IMR-90 (cell line): ENCODE results near the gene ZNF385C.

ENCODE experiments used
- BHLHE40 ChIP-seq: fragments of 150-350 bp; IDR thresholded peaks from 2 replicates; pipeline ENCODE4 v1.6.1; 2016; ENCODE audit warnings: mild to moderate bottlenecking, low read depth, low read length
- CEBPB ChIP-seq: IDR thresholded peaks from 2 replicates; pipeline ENCODE4 v1.6.1; 2012; ENCODE audit warnings: low read depth, low read length, improper control_type of control experiment
- CHD1 ChIP-seq: IDR thresholded peaks from 2 replicates; pipeline ENCODE4 v1.6.1; 2012; ENCODE audit warnings: low read depth, low read length, improper control_type of control experiment
- MAFK ChIP-seq: IDR thresholded peaks from 2 replicates; pipeline ENCODE4 v1.6.1; 2012; ENCODE audit warnings: low read depth, low read length, improper control_type of control experiment
- MXI1 ChIP-seq: IDR thresholded peaks from 2 replicates; pipeline ENCODE4 v1.6.1; 2012; ENCODE audit warnings: low read depth, mild to moderate bottlenecking, low read length, moderate library complexity, borderline replicate concordance
- NFE2L2 ChIP-seq: fragments of 150-350 bp; IDR thresholded peaks from 2 replicates; pipeline ENCODE4 v1.6.1; 2016; ENCODE audit warnings: low read depth, mild to moderate bottlenecking, low read length
- POLR2A ChIP-seq: IDR thresholded peaks from 2 replicates; pipeline ENCODE4 v1.6.1; 2012; ENCODE audit warnings: mild to moderate bottlenecking, low read depth, low read length
- RAD21 ChIP-seq: IDR thresholded peaks from 2 replicates; pipeline ENCODE4 v1.6.1; 2012; ENCODE audit warnings: low read length, improper control_type of control experiment
- SMC3 ChIP-seq: fragments of 150-350 bp; IDR thresholded peaks from 2 replicates; pipeline ENCODE4 v1.6.1; 2016; ENCODE audit warnings: low read depth, mild to moderate bottlenecking, antibody characterized with exemption, low read length, moderate library complexity
- TF ChIP-seq, protein P1 (sequence below): conservative IDR thresholded peaks from 2 replicates; pipeline ENCODE4 v1.5.1; 2012; ENCODE audit warnings: mild to moderate bottlenecking, low read depth, low read length, improper control_type of control experiment
- TF ChIP-seq, protein P2 (sequence below): fragments of 150-350 bp; IDR thresholded peaks from 2 replicates; pipeline ENCODE4 v1.6.1; 2016; ENCODE audit warnings: low read depth, mild to moderate bottlenecking, low read length, moderate library complexity, borderline replicate concordance

DNA sequence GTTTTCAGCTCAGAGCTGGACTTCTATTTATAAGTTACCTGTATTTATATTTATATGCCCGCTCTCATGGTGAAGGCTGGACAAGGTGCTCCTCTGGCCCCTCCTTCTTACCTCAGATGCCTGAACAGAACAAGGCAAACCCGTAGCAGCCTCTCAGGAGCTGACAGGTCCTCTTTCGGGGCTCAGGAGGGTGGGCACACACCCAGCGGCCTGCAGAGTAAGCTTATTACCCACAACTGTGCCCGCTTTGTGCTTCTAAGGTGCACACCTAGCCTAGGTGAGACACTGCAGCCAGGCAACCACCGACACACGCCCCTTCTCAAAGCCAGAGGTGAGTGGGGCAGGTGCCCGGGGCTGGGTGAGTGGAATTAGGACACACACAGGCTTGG, 73.1 kb downstream of the ZNF385C start:
- no peak for TF ChIP-seq RAD21
- TF ChIP-seq, protein P1, sequence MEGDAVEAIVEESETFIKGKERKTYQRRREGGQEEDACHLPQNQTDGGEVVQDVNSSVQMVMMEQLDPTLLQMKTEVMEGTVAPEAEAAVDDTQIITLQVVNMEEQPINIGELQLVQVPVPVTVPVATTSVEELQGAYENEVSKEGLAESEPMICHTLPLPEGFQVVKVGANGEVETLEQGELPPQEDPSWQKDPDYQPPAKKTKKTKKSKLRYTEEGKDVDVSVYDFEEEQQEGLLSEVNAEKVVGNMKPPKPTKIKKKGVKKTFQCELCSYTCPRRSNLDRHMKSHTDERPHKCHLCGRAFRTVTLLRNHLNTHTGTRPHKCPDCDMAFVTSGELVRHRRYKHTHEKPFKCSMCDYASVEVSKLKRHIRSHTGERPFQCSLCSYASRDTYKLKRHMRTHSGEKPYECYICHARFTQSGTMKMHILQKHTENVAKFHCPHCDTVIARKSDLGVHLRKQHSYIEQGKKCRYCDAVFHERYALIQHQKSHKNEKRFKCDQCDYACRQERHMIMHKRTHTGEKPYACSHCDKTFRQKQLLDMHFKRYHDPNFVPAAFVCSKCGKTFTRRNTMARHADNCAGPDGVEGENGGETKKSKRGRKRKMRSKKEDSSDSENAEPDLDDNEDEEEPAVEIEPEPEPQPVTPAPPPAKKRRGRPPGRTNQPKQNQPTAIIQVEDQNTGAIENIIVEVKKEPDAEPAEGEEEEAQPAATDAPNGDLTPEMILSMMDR: no peak
- TF ChIP-seq, protein P2, sequence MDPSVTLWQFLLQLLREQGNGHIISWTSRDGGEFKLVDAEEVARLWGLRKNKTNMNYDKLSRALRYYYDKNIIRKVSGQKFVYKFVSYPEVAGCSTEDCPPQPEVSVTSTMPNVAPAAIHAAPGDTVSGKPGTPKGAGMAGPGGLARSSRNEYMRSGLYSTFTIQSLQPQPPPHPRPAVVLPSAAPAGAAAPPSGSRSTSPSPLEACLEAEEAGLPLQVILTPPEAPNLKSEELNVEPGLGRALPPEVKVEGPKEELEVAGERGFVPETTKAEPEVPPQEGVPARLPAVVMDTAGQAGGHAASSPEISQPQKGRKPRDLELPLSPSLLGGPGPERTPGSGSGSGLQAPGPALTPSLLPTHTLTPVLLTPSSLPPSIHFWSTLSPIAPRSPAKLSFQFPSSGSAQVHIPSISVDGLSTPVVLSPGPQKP: no peak
- no peak for TF ChIP-seq CEBPB
- no peak for TF ChIP-seq NFE2L2
- no peak for TF ChIP-seq MAFK
- TF ChIP-seq POLR2A: no peak
- TF ChIP-seq BHLHE40: no peak
- TF ChIP-seq MXI1: no peak
- TF ChIP-seq SMC3: no peak
- TF ChIP-seq CHD1: no peak
